Astrocyte of the cerebellum (primary cell): ENCODE data around the gene PRKN.

ENCODE experiments used
- DNase-seq: peaks from one replicate; pipeline ENCODE4 v3.0.0-alpha.2; 2011; ENCODE audit warnings: low read depth
- H3K4me3 ChIP-seq: 2 replicates; pipeline ENCODE4 v1.5.1; 2011; ENCODE audit warnings: mild to moderate bottlenecking, low read depth, low read length, moderate library complexity
- in situ Hi-C: cut with HindIII; loops from 2 replicates; pipeline ENCODE4 v1.10.0; 2017; ENCODE audit warnings: low sequenced_read_pairs
- TF ChIP-seq, protein P1 (sequence below): IDR thresholded peaks from 2 replicates; pipeline ENCODE4 v1.5.1; 2012; ENCODE audit warnings: low read length, low read depth, moderate library complexity, mild to moderate bottlenecking; ENCODE audit errors: missing control alignments

PRKN gene

DNA sequence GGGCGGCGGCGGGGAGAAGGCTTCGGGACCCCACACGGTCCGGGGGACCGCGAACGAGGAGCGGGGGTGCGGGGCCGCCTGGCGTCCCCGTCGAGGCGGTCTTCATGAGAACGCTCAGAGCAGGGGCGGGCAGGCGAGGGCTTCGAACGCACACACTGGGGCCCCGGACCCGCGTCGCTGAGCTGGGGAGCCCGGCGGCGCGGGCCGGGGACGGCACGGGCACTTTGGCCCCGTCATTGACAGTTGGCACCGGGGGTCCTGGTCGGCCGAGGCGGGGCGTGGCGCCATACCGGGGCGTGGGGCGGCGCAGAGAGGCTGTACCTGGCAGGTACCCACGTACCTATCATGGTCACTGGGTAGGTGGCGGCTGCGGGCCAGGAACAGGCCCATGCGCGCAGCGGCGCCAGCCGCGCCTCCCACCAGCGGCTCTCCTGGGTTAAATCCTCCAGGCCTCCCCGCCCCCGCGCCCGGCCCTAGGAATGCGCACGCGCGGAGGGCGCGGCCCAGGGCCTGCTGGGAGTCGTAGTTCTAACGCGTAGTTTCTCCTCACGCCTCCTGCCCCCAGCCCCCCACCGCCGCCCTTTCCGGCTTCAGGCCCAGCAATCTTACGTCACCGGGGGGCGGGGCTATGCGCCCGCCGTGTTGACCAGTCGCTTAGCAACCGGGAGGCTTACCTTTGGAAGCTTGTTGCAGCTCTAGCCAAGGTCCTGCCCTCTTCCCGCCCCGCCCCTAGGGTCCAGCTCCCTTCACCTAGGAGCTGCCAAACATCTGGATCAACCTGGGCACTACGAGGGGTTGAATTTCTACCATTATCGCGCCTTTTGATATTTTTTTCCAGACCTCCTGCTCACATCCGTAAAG lies at the start of gene PRKN, which contains the start of gene PACRG:
PRKN (minus strand) TSS at position 445 of the 861 bp plus-strand sequence.
PACRG (plus strand) TSS at position 653 of the 861 bp plus-strand sequence.
- peak within 1 kb of the TSS; percentile 87 for H3K4me3 ChIP-seq
- TF ChIP-seq, protein P1, sequence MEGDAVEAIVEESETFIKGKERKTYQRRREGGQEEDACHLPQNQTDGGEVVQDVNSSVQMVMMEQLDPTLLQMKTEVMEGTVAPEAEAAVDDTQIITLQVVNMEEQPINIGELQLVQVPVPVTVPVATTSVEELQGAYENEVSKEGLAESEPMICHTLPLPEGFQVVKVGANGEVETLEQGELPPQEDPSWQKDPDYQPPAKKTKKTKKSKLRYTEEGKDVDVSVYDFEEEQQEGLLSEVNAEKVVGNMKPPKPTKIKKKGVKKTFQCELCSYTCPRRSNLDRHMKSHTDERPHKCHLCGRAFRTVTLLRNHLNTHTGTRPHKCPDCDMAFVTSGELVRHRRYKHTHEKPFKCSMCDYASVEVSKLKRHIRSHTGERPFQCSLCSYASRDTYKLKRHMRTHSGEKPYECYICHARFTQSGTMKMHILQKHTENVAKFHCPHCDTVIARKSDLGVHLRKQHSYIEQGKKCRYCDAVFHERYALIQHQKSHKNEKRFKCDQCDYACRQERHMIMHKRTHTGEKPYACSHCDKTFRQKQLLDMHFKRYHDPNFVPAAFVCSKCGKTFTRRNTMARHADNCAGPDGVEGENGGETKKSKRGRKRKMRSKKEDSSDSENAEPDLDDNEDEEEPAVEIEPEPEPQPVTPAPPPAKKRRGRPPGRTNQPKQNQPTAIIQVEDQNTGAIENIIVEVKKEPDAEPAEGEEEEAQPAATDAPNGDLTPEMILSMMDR = no peak
- in situ Hi-C loops = no loop called here
- peak; percentile 95 for DNase-seq

DNA sequence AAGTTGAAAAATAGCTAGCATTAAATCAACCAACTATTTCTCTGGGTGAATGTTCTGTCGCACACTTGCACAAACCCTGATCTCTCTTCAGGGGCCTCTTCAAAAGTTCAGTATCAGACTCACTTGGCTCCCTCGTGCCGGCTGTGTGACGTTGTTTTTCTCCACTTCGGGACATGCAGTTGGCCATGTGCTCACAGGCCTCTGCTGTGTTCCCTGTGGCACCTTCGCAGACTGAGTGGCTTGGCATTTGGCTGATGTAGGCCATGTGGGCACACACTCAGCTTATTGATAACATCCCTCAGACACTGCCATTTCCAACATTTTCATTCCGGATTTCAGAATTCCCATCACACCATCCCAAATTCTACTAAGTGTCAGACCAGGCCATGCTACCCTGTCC lies 49.5 kb upstream of the PRKN start:
- no peak overlapping the region for H3K4me3 ChIP-seq
- TF ChIP-seq, protein P1 = no peak
- in situ Hi-C loops = no loop called here
- no peak for DNase-seq

DNA sequence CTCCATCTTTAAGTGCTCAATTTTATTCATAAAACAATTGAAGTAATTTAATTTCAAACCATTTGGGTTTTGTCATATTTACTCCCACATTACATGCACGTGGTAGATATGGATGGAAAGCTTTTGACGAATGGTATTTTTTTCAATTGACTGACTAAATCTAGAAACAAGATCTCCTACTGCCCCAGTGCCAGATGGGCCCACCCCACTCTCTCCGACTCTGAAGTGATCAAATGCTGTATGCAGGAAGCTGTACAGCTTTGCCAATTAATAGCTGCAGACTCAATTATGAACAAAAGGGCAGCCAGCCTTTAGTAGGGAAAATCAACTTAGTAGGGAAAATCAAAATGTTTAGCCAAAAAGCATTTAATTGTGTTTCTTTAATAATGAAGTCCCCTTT lies 46.4 kb upstream of the PRKN start:
- H3K4me3 ChIP-seq = no peak overlapping the region
- TF ChIP-seq, protein P1 = no peak
- in situ Hi-C loops = no loop called here
- DNase-seq = no peak

DNA sequence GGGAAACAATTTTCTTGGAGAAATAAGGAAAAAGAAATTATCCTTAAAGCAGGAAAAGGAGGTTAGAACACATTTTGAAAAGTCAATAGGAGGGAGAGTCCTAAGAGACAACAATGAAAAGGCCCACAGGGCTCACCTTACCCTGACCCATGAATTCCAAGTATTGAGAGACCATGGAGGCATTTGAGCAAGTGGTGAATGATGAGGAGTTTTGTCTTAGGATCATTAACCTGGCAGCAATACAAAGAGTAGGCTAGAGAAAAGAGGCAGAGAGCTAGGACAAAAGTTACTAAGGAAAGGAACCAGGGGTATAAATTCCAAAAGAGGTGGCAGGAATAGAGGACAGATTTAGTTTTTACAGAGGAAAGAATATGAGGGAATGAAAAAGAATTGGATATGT lies 44.9 kb upstream of the PRKN start:
- no peak for DNase-seq
- in situ Hi-C loops = no loop called here
- TF ChIP-seq, protein P1 = no peak
- no peak overlapping the region for H3K4me3 ChIP-seq

DNA sequence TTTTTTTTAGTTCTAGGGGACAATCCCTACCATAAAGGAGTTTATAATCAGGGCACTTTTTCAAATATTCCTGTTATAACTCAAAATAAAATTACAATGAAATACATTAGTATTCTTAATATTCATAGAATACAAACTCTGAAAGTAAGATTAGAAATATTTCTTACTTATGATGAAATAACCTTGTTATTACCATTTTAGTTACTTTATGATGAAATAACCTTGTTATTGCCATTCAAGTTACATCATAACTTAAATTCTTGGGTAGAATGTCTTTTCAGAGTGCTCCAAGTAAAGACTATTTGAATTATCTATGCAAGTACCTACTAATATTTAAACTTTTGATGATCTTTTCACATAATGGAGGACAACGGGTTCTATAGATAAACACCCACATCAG lies 43.4 kb upstream of the PRKN start:
- in situ Hi-C loops = no loop called here
- H3K4me3 ChIP-seq = no peak overlapping the region
- TF ChIP-seq, protein P1 = no peak
- no peak for DNase-seq

DNA sequence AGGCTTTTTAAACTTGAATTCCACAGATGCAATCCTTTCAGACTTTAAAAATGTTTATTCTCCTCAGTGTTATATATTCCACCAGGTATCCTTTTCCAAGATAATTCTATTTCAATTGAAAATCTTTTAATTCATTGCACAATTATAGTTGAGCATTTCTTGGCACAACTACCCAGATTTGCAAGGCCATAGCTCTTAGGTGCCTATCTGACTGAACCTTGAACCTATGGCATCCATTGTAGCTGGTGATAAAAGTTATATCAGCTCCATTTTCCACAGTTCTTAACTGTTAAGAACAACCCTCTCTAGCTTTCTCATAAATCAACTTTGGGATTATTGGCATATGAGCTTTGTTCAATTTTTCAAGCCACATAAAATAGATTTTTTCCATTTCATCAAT lies 42.6 kb upstream of the PRKN start:
- H3K4me3 ChIP-seq = no peak overlapping the region
- TF ChIP-seq, protein P1 = no peak
- no peak for DNase-seq
- in situ Hi-C loops = no loop called here
